ENCODE measurements around the gene BRWD1.

The BRWD1 gene

GRCh38 chr21:39149882-39150281, 163.6 kb downstream of the BRWD1 start:
- Histone ChIP-seq H3K4me1 (ENCODE audit: insufficient read depth, low read length, severe bottlenecking) (no peaks in the 10 kb centered on the region), H3K27me3 (ENCODE audit: insufficient read depth, low read length) (peaks cover 9% of the 10 kb centered on the region; the same call in 1 of the 2 replicates), H3K4me2 (ENCODE audit: low read length) (no peak overlapping the region), H2AFZ (ENCODE audit: low read length) (no peak overlapping the region), H3K9ac (ENCODE audit: low read length) (no peak overlapping the region), H4K20me1 (ENCODE audit: insufficient read depth, low read length) (no peaks in the 10 kb centered on the region), H3K9me3 (ENCODE audit: low read length) (no peaks in the 10 kb centered on the region), H3F3A (ENCODE audit: insufficient read depth, low read length) (no peaks in the 10 kb centered on the region), H3K9me2 (ENCODE audit: low read depth, low read length) (no peaks in the 10 kb centered on the region), H3K4me3 (ENCODE audit: low read depth, low read length, poor library complexity, severe bottlenecking) (no peak overlapping the region), H3K36me3 (ENCODE audit: insufficient read depth, low read length) (no peaks in the 10 kb centered on the region), H3K27ac (ENCODE audit: low read depth, low read length, poor library complexity, severe bottlenecking) (no peak overlapping the region), H3K79me2 (ENCODE audit: insufficient read depth, low read length) (no peaks in the 10 kb centered on the region)
- no peak for TF ChIP-seq EZH2 (IDR thresholded peaks at IDR 0.05; ENCODE audit: borderline replicate concordance, low read length)
- TF ChIP-seq, protein P1, sequence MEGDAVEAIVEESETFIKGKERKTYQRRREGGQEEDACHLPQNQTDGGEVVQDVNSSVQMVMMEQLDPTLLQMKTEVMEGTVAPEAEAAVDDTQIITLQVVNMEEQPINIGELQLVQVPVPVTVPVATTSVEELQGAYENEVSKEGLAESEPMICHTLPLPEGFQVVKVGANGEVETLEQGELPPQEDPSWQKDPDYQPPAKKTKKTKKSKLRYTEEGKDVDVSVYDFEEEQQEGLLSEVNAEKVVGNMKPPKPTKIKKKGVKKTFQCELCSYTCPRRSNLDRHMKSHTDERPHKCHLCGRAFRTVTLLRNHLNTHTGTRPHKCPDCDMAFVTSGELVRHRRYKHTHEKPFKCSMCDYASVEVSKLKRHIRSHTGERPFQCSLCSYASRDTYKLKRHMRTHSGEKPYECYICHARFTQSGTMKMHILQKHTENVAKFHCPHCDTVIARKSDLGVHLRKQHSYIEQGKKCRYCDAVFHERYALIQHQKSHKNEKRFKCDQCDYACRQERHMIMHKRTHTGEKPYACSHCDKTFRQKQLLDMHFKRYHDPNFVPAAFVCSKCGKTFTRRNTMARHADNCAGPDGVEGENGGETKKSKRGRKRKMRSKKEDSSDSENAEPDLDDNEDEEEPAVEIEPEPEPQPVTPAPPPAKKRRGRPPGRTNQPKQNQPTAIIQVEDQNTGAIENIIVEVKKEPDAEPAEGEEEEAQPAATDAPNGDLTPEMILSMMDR (IDR thresholded peaks at IDR 0.05; ENCODE audit: low read length) = no peak

GRCh38 chr21:39148975-39149374, 164.5 kb downstream of the BRWD1 start:
- Histone ChIP-seq H3K9ac (ENCODE audit: low read length) (no peak overlapping the region), H3F3A (ENCODE audit: insufficient read depth, low read length) (no peaks in the 10 kb centered on the region), H2AFZ (ENCODE audit: low read length) (no peak overlapping the region), H3K9me3 (ENCODE audit: low read length) (peaks cover 5% of the 10 kb centered on the region), H3K9me2 (ENCODE audit: low read depth, low read length) (no peaks in the 10 kb centered on the region), H3K79me2 (ENCODE audit: insufficient read depth, low read length) (no peaks in the 10 kb centered on the region), H4K20me1 (ENCODE audit: insufficient read depth, low read length) (no peaks in the 10 kb centered on the region), H3K4me1 (ENCODE audit: insufficient read depth, low read length, severe bottlenecking) (no peaks in the 10 kb centered on the region), H3K27ac (ENCODE audit: low read depth, low read length, poor library complexity, severe bottlenecking) (no peak overlapping the region), H3K36me3 (ENCODE audit: insufficient read depth, low read length) (no peaks in the 10 kb centered on the region; the same call in 1 of the 2 replicates), H3K4me2 (ENCODE audit: low read length) (no peak overlapping the region), H3K27me3 (ENCODE audit: insufficient read depth, low read length) (peaks cover 9% of the 10 kb centered on the region; the same call in 1 of the 2 replicates), H3K4me3 (ENCODE audit: low read depth, low read length, poor library complexity, severe bottlenecking) (no peak overlapping the region)
- TF ChIP-seq, protein P1 (IDR thresholded peaks at IDR 0.05; ENCODE audit: low read length) = no peak
- TF ChIP-seq EZH2 (IDR thresholded peaks at IDR 0.05; ENCODE audit: borderline replicate concordance, low read length) = no peak

- Histone ChIP-seq H3K27ac (ENCODE audit: low read depth, low read length, poor library complexity, severe bottlenecking) (no peak overlapping the region), H3K9me2 (ENCODE audit: low read depth, low read length) (no peaks in the 10 kb centered on the region), H3K79me2 (ENCODE audit: insufficient read depth, low read length) (no peaks in the 10 kb centered on the region), H3K4me2 (ENCODE audit: low read length) (no peak overlapping the region), H3K36me3 (ENCODE audit: insufficient read depth, low read length) (no peaks in the 10 kb centered on the region; the same call in 1 of the 2 replicates), H3K9ac (ENCODE audit: low read length) (no peak overlapping the region), H3K9me3 (ENCODE audit: low read length) (peaks cover 8% of the 10 kb centered on the region), H2AFZ (ENCODE audit: low read length) (0 out of 2 replicates have a peak overlapping the region, but pooled peaks have one; percentile 46), H4K20me1 (ENCODE audit: insufficient read depth, low read length) (no peaks in the 10 kb centered on the region), H3K4me1 (ENCODE audit: insufficient read depth, low read length, severe bottlenecking) (no peaks in the 10 kb centered on the region), H3F3A (ENCODE audit: insufficient read depth, low read length) (no peaks in the 10 kb centered on the region), H3K27me3 (ENCODE audit: insufficient read depth, low read length) (0 out of 2 replicates have a peak, but pooled peaks cover 5% of the 10 kb centered on the region), H3K4me3 (ENCODE audit: low read depth, low read length, poor library complexity, severe bottlenecking) (no peak overlapping the region)
- TF ChIP-seq EZH2 (IDR thresholded peaks at IDR 0.05; ENCODE audit: borderline replicate concordance, low read length) = no peak
- TF ChIP-seq, protein P1 (IDR thresholded peaks at IDR 0.05; ENCODE audit: low read length) = no peak
Measured at GRCh38 chr21:39144191-39144590, 169.2 kb downstream of the BRWD1 start.

Measured in OCI-LY1 (cell line).